GM13976 (cell line): ENCODE measurements around the gene DDX49.

Source experiments
- DNase-seq: peaks from one replicate; pipeline ENCODE4 v3.0.0; 2012; ENCODE audit warnings: low spot score
- CTCF ChIP-seq: IDR thresholded peaks from 2 replicates; pipeline ENCODE4 v1.5.1; 2012; ENCODE audit warnings: borderline replicate concordance, mild to moderate bottlenecking; ENCODE audit not compliant: insufficient read depth; ENCODE audit errors: extremely low read depth, missing control alignments, control extremely low read depth
- in situ Hi-C: fragments of 300-500 bp; cut with MboI; formaldehyde crosslinking; loops from one replicate; pipeline ENCODE4 v1.12.0; 2022; ENCODE audit warnings: low sequenced_read_pairs, mixed read lengths, inconsistent platforms; ENCODE audit not compliant: unreplicated experiment

Gene DDX49, protein sequence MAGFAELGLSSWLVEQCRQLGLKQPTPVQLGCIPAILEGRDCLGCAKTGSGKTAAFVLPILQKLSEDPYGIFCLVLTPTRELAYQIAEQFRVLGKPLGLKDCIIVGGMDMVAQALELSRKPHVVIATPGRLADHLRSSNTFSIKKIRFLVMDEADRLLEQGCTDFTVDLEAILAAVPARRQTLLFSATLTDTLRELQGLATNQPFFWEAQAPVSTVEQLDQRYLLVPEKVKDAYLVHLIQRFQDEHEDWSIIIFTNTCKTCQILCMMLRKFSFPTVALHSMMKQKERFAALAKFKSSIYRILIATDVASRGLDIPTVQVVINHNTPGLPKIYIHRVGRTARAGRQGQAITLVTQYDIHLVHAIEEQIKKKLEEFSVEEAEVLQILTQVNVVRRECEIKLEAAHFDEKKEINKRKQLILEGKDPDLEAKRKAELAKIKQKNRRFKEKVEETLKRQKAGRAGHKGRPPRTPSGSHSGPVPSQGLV

DNA sequence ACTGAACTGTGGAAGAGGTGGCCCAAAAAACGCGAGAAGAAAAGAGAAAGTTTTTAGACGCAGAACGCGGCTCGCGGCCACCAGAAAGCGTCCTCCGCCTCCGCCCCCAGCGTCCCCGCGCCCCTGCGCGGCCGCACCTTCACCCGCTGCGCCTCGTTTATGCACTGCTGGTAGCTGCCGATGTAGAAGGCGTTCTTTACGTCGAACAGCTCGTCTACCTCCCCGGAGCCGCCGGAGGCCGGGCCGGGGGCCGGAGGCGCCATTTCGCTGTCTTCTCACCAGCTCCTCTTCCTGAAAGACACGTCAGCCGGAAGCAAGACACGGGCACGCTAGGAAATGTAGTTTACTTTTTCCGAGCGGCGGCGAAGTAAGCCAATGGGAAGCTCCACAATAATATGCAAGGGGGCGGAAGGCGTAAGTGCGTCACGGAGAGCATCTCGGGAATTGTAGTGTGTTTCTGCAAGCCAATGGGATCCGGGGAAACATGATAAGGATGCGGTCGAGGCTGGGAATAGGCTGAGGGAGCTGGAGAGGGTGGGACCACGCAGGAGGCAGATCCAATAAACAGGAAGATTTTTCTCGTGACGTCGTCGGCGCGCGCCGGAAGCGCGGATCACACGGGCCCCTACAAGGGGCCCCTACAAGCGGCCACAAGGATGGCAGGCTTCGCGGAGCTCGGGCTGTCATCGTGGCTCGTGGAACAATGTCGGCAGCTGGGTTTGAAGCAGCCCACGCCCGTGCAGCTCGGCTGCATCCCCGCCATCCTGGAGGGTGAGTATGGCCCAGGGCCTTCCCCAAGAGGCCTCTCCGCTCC, at the start of gene DDX49, which contains the start of gene COPE:
TSS of gene DDX49 (plus strand) at position 630 of the 814 bp plus-strand sequence. CDS start at position 657, 27 bp downstream.
TSS of gene COPE (minus strand) at position 302 of the 814 bp plus-strand sequence. CDS start at position 263, 39 bp downstream.
- in situ Hi-C loops, result no loop called here
- no peak for TF ChIP-seq CTCF
- peak; percentile 99 for DNase-seq

DNA sequence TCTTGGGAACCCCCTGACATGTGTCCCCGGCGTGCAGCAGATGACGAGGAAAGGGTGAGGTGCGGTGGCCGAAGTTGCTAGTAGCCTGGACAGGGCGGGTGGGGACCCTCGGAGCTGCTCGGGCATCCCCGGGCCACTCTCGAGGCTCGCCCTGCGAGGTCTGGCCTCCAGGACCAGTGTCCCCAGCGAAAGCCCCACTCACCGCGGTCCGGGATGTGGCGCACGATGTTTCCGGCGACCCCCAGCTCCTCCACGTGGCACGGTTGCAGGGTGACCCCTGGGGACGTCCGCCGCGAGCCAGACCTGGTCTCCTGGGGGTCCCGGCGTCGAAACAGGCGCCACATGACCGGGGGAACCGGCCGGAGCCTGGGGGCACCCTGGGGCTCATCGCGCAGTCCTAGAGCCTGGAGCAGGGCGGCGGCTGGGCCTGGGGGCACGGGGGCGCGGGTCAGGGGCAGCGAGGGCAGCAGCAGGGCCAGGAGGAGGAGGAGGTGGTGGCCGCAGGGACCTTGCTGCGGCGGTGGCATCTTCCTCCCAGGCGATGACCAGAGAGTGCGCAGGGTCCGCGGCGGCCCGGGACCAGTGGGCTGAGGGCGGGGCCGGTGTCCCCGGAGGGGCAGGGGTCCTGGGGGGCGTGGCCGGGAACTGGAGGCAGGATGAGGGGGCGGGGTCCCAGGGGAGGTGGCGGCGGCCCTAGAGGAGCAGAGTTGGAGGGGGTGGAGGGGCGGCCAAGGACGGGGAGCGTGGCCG, 49.6 kb upstream of the DDX49 start:
- TF ChIP-seq CTCF, result no peak
- in situ Hi-C loops, result no loop called here
- no peak for DNase-seq

- in situ Hi-C loops, result no loop called here
- DNase-seq, result no peak
- TF ChIP-seq CTCF, result no peak
These were observed 48.9 kb upstream of the DDX49 start for GRCh38 chr19:18870531-18871172.

- in situ Hi-C loops, result no loop called here
- DNase-seq, result no peak
- no peak for TF ChIP-seq CTCF
These were observed 48.0 kb upstream of the DDX49 start for GRCh38 chr19:18871543-18871942.

DNA sequence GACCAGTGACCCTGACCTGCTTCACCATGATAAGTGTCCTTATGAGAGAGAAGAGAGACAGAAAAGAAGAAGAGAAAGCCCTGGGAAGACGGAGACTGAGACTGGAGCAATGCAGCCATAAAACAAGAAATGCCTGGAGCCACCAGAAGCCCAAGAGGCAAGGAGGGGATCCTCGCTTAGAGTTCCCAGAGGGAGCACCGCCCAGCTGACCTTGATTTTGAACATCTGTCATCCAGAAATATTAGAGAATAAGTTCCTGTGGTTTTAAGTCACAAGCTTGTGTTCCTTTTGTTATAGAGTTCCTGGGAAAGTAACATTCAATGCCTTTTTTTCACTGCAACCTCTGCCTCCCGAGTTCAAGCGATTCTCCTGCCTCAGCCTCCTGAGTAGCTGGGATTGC, 43.8 kb upstream of the DDX49 start:
- no peak for TF ChIP-seq CTCF
- DNase-seq, result no peak
- in situ Hi-C loops, result no loop called here

- TF ChIP-seq CTCF, result no peak
- in situ Hi-C loops, result no loop called here
These were observed 42.6 kb upstream of the DDX49 start for GRCh38 chr19:18876865-18877264.

More at GRCh38 chr19:18876865-18877264, 42.6 kb upstream of the DDX49 start:
- DNase-seq, result no peak
